GM15510 (cell line): Measurements from ENCODE around the gene NDUFV3.

ENCODE experiments used
- POLR2A ChIP-seq: IDR thresholded peaks from 3 replicates; pipeline ENCODE4 v1.6.1; 2011; ENCODE audit warnings: borderline replicate concordance; ENCODE audit not compliant: insufficient read length; ENCODE audit errors: extremely low read depth

NDUFV3 gene

DNA sequence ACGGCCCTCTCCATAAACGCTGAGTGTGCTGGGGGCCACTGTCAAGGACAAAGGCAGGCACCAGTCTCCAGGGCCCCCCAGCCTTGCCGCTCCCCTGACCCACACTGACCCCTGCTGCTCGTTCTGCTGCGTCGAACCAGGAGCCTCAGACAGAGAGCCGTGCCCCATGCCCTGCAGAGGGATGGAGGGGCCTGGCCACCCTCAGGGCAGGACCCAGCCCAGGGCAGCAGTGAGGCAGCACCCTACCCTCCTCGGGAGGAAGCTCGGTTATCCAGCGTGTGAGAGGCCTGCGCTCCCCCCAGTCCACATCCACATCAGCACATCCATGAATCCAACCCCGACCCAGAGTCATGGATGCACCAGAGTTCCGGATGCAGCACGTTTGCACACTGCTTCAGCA lies 28.8 kb upstream of the NDUFV3 start:
- no peak for TF ChIP-seq POLR2A

DNA sequence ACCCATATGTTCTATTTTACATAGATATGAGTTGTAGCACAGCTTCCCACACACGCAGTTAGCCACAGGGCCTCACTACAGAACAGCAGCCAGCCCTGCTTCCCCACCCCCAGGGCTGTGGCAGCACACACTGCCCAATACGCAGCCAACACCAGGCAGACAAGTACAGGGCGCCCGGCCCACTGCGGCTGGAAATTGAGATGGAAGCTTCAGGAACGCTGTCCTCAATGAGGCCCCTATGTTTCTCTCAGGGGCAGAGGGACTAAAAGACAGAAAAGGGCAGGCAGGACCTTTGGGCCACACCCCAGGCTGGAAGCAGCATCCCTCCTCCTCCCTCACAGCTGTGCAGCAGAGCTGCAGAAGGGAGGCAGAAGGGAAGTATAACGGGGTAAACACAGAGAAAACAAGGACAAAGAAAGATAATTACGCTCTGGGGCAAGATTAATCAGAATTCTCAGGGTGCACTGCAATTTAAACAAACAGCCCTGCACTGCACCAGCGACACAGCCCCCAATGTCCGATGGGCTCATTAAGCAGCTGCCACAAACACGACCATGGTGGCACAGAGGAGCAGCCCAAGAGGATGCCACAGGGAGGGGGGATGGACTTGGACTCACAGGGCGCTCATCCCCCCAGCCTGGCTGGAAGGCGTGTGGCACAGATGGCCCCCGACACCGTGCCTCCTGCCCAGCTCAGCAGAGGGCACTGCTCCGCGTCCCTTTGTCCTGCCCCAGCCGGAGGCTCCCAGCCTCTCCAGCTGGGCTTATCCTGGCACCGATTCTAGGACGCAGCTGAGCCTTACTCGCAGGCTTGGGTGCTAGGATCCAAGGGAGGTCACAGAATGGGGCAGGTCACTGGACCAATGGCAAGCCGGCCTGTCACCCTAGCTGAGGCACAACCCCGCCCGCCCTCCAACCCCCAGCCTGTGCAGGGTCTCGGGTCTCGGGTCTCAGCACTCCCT lies 28.0 kb upstream of the NDUFV3 start:
- no peak for TF ChIP-seq POLR2A

DNA sequence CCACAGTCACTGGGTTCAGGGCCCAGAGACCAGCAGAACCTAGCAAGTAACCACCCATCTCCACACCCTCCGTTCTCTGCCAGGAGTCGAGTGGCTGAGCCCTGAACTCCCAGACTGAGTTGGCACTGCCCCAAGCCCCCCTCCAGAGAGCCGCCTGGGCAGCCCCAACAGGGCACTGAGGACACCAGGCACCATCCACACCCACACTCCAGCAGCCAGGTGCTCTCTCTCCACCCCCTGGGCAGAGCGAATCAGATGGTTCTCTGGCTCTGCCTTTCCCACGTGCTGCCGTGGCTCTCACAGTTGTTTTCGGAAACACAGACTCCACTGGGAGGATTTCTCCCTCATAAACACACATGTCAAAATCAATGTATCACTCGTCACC lies 27.3 kb upstream of the NDUFV3 start:
- no peak for TF ChIP-seq POLR2A

DNA sequence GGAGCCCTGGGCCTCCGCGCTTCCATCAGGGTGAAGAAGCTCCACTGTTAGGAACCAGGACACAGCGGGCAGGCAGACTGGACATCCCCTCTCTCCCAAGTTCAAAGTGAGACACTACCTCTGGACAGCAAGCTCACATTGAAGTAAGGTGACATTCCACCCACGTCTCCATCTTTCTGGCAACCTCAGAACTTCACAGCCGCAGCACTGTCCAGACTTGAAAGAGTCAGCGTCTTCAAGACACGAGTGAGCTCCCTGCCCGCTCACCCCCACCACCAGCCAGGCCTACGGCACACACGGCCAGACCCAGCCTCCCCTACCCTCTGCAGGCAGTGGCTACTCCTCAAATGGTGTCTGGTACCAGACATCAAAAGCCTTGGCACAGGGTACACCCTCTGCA lies 24.9 kb upstream of the NDUFV3 start:
- TF ChIP-seq POLR2A, result no peak

DNA sequence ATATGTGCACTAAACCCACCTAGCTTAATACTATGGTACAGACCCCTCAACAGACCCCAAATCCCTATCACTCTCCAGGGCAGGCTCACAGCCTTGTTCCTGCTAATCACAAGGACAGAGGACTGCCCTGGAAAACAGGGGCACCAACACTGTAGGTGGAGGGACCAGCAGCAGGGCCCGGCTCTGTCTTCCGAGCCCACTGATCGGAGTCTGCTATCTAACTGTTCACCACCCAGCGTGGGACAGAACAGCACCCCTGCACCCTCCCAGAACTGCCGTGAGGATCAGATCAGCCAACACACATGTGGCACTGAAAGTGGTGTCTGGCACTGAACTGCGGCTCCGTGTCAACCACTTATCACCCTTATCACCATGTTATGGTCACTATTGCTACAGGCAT lies 20.0 kb upstream of the NDUFV3 start:
- no peak for TF ChIP-seq POLR2A

DNA sequence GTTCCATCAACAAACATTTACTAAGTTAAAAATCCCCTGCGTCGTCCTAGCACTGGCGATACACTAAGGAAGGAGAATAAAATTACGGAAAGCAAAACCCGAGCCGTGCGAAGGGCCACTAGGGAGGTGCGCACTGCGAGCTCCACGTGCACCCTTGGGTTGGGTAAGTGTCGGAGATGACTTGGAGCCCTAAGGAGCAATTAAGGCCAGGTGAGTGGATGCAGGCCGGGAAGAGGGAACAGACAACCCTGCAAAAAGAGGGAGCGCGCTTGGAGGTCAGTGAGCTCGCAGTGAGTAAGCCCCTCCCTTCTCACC lies 14.5 kb upstream of the NDUFV3 start:
- no peak for TF ChIP-seq POLR2A

DNA sequence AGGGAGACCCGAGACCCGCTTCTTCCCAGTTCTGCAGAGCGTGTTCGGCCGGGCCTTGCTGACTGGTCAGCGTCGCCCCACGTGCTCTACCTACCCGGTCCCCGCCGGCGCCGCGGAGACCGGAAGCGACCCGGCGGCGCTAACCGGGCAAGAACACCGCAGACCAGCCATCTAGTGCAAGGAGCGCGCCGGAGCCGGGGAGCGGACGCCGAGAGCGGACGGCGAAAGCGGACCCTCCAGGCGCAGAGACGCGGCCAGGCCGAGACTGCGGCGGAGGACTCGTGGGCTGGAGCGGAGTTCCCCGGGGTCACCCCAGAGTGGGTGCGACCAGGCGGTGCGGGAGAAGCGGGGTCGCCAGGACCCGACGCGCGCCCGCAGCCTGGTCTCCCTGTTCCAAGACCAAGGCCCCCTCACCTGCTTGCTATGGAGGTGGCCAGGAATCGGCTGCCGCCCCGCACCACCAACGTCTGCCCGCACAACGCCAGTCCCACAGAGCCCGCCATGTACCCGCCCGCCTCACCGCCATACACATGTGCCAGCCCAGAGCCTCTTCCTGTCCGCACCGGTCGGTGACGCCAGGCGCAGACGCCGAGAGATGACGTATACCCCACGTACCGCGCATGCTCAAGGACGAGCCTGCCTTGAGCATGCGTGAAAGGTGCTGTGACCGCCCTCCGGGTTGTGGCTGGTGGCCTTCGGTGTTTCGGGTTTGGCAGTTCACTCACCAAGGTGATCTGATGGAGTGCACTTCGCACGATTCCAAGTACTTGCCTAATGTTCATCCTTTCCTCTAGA lies 13.9 kb upstream of the NDUFV3 start, which contains the start of gene WDR4:
TSS of gene WDR4 (minus strand) at position 547 of the 795 bp plus-strand sequence. CDS start at position 503, 44 bp downstream.
- peak; percentile 96 for TF ChIP-seq POLR2A

DNA sequence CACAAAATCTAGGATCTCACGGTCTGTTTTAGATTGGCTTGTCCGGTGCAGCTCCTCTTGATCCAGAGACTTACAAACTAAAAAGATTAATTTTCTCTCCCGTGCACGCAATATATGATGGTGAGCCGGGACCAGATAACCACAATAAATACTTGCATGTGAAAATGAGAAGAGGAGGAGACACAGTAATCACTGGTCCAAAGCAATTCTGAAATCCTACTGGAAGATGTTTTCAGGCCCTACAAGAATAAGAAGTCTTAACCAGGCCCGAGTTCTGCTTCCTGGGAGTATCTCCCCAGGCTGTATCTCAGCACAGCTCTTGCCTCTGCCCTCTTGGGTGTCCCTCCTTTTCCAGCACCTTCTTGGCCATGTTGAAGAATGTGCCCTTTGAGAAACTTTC lies 12.8 kb upstream of the NDUFV3 start:
- TF ChIP-seq POLR2A, result no peak

DNA sequence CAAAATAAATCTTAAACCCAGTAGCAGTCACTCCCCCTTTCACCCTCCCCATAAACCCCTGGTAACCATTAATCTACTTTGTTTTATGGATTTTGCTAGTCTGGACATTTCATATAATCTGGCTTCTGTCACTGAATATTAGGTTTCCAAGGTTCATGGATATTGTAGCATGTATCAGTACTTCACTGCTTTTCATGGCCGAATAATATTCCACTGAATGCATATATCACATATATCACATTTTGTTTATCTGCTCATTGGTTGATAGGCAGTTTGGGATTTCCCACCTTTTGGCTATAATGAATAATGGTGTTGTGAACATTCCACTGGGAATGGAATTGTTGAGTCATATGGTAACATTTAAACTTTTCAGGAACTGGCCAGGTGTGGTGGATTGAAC lies 9.2 kb upstream of the NDUFV3 start:
- TF ChIP-seq POLR2A, result no peak

DNA sequence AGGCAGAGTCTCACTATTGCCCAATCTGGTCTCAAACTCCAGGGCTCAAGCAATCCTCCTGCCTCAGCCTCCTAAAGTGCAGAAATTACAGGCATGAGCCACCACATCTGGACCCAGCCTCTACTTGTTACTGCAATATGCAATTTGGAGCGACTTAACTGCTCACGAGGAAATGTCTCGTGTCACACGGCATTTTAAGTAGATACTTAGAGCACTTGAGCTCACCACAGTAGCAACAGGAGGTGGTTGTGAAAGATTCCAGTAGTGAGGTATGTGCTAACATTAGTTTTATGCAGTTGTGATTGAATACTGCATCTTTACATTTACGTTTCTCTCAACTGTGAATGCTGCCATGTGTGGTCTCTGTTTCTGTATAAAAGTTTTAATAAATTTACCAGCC lies 5.8 kb upstream of the NDUFV3 start:
- no peak for TF ChIP-seq POLR2A

DNA sequence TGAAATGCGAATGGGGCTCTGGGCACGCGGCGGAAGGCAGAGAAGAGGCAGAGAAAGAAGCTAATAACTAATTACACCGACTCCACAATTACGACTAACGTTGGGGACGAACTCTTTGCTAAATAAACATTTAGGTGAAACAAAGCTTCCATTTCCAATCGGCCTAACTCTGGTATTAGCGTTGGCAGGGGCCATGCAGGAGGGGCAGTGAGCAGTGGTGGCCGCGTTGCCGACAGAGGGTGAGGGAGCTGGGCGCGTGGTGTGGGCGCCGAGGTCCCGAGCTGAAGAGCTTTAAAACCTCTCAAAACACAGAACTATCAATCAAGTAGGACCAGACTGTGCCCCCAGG lies 553 bp upstream of the NDUFV3 start:
- TF ChIP-seq POLR2A, result no peak

DNA sequence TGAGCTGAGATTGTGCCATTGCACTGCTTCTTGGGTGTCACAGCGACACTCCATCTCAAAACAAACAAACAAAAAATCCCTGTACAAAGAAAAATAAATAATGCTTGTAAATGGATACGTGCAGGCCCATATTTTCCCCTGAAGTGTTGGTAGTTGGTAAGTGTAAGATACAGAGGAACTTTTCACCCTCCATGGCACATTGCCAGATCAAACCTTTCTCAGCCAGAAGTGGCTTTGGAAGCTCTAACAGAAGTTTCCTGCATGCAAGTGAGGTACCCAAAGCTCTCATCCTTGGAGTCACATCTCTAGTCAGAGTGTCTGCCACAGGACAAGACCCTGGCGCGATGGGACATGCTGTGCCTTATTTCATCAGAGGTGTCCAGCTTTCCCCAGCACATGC lies 7.3 kb downstream of the NDUFV3 start:
- no peak for TF ChIP-seq POLR2A

DNA sequence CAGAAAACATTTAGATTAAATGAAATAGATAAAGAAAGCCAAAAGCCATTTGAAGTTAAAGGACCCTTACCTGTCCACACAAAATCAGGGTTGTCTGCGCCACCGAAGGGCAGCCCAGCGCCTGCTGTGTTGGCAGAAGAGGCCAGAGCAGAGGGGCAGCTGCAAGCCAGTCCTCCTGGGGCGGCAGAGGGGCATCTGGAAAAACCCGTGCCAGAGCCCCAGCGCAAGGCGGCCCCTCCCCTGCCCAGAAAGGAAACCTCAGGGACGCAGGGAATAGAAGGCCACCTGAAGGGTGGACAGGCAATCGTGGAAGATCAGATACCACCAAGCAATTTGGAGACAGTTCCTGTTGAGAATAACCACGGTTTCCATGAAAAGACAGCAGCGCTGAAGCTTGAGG lies 10.7 kb downstream of the NDUFV3 start:
- no peak for TF ChIP-seq POLR2A

DNA sequence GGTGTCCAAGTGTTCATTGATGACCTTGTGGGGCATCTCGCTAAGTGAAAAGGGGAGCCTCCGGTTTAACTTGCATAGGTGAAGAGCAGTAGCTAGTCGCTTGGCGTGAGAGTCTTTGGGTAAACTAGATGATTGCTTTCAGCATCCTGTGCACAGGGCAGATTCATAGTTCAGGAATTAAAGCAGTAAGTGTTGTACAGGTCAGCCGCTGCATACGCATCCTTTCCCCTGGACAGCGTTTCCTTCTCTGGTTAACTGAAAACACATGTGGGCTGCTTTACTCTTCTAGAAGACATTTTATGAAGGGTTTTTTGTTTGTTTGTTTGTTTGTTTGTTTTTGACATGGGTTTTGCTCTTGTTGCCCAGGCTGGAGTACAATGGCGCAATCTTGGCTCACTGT lies 12.1 kb downstream of the NDUFV3 start:
- no peak for TF ChIP-seq POLR2A

DNA sequence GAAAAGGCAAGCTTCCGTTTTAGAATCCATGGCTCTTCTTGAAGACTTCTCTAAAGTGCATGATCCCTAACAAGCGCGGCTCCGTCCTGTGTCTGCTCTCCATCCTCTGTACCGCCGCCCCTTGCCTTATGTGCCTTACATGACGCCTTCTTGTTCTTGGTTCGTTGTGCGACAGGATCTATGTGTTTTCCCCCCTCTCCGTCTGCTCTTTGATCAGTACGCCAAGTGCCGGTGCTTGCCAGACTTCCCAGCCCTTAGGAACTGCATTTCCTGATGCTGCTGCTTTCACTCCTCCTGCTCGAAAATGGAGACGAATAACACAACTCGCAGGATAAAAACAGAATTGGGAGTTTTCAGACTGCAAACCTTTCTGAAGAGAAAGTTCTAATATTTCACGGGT lies 13.1 kb downstream of the NDUFV3 start:
- TF ChIP-seq POLR2A, result no peak

DNA sequence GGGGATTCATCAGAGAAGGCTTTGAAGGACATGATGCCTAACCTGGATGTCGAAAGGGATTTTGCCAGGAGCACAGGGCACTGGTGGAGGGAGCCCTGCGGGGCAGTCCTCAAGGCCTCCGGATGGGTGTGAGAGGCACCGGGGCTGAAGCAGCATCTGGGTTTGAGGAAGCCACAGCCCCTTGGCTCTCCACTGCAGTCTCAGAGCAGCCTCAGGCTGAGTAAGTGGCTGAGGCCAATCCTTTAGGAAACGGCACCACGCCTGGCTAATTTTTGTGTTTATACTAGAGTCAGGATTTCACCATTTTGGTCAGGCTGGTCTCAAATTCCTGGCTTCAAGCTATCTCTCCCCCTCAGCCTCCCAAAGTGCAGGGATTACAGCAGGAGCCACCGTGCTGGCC lies 20.4 kb downstream of the NDUFV3 start:
- TF ChIP-seq POLR2A, result no peak
